Coronary artery (tissue), 2 donors: ENCODE measurements around the gene KLHDC4.
"Not testable (repeated sequence)": the region's sequence is repeated elsewhere in the genome, so short reads cannot be mapped to it uniquely, and the experiment has no call there.

Experiments
- DNase-seq: peaks from one replicate; pipeline ENCODE4 v3.0.0-alpha.2; 2017; ENCODE audit warnings: low spot score
- H3K27ac ChIP-seq, 2 donors: fragments of 200-600 bp; sonication (generic); one replicate each; pipeline ENCODE4 v1.5.1; 2016 to 2019
- H3K4me3 ChIP-seq: fragments of 200-600 bp; sonication (generic); 2 replicates; pipeline ENCODE4 v1.5.1; 2016; ENCODE audit warnings: mild to moderate bottlenecking, moderate library complexity
- TF ChIP-seq, protein P1 (sequence below): fragments of 200-600 bp; sonication (generic); IDR thresholded peaks from one replicate; pipeline ENCODE4 v1.5.1; 2019; ENCODE audit warnings: antibody characterized with exemption

The KLHDC4 gene

DNA sequence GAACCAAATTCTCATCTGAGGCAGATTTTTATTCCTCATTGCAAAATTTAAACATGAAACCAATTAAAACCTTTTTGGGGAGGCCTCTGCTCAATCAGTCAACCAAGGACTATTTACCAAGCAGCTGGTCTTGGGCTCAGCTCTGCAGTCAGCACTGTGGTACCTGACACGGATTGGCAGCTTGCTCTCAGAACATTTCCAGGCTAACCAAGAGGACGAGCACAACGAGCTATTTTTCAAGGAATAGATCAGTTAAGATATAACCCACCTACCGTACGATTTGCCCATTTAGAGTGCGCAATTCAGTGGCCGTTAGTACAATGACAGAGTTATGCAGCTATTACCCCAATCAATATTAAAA is 26.4 kb upstream of the KLHDC4 start:
- TF ChIP-seq, protein P1, sequence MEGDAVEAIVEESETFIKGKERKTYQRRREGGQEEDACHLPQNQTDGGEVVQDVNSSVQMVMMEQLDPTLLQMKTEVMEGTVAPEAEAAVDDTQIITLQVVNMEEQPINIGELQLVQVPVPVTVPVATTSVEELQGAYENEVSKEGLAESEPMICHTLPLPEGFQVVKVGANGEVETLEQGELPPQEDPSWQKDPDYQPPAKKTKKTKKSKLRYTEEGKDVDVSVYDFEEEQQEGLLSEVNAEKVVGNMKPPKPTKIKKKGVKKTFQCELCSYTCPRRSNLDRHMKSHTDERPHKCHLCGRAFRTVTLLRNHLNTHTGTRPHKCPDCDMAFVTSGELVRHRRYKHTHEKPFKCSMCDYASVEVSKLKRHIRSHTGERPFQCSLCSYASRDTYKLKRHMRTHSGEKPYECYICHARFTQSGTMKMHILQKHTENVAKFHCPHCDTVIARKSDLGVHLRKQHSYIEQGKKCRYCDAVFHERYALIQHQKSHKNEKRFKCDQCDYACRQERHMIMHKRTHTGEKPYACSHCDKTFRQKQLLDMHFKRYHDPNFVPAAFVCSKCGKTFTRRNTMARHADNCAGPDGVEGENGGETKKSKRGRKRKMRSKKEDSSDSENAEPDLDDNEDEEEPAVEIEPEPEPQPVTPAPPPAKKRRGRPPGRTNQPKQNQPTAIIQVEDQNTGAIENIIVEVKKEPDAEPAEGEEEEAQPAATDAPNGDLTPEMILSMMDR = no peak
- no peak overlapping the region for H3K4me3 ChIP-seq
- DNase-seq = no peak
- no peak overlapping the region for H3K27ac ChIP-seq

DNA sequence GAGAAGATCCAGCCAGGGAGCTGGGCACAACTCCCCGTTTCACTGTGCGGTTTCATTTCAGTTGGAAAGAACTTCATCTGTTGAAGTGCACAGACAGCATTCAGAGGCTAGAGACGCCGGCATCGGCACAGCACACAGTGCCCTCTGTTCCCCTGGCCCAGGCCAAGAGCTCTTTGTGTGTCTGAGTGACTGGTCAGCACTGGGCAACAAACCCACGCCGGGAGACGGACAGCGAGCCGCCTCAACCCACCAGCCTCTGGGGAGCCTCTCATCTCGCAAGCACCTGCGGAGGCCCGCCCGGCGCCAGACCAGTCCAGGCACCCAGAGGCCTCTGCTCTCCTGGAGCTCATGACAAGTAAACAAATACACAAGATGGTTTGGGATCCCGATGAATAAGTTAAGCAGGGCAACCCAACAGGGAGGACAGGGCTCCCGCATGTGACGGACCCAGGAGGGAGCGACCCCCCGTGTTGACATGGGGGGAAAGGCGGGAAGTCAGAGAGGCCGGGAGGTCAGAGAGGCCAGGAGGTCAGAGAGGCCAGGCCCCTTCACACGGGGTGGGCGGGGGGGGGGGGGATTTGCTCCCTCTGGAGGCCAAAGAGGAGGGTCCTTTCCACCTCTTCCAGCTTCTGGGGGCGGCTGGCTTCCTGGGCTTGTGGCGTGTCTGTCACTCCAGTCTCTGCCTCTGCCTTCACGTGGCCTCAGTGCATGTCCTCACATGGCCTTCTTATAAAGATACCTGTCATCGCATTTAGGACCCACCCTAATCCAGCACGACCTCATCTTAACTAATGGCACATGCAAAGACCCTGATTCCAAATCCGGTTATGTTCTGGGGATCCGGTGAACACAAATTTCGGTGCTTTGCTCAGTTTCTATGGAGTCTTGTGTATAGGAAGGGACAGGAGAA is 25.8 kb upstream of the KLHDC4 start:
- TF ChIP-seq, protein P1 = no peak
- H3K27ac ChIP-seq = no peak overlapping the region
- DNase-seq = no peak
- no peak overlapping the region for H3K4me3 ChIP-seq

DNA sequence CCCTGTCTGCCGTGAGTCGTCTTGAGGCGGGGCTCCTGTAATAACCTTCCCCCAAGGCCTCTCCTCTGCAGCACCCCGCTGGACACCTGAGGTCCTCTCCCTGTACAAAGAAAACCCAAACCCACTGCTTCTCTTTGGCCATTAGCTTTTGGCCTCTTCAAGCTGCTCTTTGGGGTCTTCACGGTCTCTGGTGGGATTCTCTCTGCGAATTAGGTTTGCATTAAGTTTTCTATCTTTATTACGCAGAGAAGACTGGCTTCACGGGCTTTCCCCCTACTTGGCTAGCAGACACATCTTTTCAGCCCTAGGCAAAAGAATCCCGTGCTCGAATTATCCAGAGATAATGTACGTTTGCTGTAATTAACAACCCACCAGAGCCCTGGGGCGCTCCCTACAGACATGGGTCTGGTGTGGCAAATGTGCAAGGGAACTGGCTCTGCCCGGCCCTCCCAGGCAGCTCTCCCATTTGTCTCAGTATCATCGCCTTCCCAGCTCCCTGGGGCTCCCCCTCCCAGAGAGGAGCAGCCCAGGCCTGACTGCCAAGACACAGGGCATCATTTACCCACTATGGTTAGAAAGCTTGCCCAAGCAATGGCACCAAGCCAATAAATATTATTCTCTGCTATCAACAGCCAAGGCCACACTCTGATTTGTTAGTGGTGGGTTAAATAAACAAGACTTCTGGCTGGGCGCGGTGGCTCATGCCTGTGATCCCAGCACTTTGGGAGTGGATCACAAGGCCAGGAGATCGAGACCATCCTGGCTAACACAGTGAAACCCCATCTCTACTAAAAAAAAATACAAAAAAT is 24.7 kb upstream of the KLHDC4 start:
- Histone ChIP-seq H3K4me3 (no peak overlapping the region), H3K27ac (no peak overlapping the region)
- TF ChIP-seq, protein P1 = no peak
- no peak for DNase-seq

DNA sequence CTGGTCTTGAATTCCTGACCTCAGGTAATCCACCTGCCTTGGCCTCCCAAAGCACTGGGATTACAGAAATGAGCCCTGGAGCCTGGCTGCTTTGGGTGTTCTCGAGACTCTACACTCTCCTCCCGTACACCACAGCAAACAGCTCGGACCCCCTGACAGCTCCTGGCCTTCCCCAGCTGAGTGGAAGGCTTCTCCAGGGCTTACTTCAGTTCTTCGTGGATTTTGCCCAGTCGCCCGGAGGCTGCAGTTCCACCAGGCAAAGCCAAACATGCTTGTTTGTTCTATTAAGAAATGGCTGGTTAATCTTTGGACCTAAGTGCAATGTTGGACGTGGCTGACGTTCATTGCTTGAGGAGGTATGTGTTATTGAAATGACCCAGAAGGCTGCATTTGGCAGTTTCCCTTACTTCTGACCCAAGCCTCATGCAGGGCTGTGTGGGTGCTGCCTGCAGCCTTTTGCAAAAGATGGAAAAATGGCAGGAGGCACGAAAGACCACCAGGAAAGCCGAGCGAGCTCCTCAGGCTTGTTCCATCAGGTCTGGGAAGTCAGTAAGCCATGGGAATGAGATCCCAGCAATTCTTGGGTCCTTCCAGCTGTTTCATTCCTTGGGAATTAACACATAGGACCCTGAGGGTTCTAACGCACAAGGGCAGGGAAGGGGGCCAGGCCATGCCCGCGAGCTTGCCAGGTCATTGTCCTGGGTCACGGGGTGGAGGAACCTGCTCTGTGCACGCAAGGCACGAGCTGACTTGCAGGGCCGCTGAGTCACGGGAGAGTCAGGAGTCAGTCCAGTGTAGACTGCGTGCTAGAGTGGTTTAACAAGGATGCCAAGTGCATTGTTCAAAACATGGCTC is 23.9 kb upstream of the KLHDC4 start:
- TF ChIP-seq, protein P1 = no peak
- Histone ChIP-seq H3K4me3 (no peak overlapping the region), H3K27ac (no peak overlapping the region)
- DNase-seq = no peak

DNA sequence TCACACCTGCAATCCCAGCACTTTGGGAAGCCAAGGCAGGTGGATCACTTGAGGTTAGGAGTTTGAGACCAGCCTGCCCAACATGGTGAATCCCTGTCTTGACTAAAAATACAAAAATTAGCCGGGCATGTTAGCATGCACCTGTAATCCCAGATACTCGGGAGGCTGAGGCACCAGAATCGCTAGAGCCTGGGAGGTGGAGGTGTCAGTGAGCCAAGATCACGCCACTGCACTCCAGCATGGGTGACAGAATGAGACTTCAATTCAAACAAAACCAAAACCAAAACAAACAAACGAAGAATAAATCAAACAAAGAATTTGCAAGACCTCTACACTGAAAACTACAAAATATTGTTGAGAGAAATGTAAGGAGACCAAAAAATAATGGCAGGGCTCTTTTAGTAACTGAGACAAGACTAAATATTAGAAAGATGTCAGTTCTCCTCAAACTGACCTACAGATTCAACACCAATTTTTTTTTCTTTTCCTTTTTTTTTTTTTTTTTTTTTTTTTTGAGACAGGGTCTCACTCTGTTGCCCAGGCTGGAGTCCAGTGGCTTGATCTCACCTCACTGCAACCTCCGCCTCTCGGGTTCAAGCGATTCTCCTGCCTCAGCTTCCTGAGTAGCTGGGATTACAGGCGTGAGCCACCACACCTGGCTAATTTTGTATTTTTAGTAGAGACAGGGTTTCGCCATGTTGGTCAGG is 23.1 kb upstream of the KLHDC4 start:
- not testable (repeated sequence) for H3K4me3 ChIP-seq, H3K27ac ChIP-seq, DNase-seq

DNA sequence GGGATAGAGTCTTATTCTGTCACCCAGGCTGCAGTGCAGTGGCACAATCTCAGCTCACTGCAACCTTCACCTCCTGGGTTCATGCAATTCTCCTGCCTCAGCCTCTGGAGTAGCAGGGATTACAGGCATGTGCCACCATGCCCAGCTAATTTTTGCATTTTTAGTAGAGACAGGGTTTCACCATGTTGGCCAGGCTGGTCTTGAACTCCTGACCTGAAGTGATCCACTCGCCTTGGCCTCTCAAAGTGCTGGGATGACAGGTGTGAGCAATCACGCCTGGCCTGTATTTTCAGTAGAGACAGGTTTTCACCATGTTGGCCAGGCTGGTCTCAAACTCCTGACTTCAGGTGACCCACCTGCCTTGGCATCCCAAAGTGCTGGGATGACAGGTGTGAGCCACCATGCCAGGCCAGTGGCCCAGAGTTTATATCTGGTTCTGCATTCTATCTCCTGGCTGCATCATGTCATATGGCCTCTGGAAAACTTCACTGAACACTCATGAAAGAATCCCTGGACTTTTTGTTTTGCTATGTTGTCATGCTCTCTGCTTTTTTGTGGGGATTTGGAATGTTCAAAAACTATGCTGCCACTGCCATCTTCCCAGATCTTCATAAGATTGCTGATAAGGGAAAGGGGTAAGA is 21.8 kb upstream of the KLHDC4 start:
- H3K27ac ChIP-seq, DNase-seq, H3K4me3 ChIP-seq: not testable (repeated sequence)

DNA sequence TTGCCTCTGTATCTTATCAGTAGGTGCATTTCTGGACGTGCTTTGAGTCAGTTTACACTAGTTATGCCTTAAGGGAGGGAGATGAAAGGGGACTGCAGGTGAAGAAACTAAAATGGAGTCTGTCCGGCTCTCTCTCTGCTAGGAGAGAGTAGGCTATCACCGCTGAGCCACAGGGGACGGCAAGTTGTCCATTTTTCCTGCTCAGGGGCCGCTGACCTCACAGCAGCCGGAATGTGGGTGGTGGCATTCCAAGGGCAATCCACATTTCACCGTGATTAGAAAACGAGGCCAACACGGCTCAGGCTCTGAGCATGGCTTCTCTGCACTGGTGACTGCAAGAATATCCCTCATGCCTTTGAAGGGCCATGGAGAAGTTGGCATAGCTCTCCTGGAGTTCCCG is 19.0 kb upstream of the KLHDC4 start:
- H3K27ac ChIP-seq = no peak overlapping the region
- H3K4me3 ChIP-seq = no peak overlapping the region
- TF ChIP-seq, protein P1 = no peak
- no peak for DNase-seq
